T-helper 2 cell treated with Interferon-gamma antibody and Interleukin-4, amounts not matched to agents 100 ng/mL and 5 ng/mL, for 36 hours (primary cell): ENCODE measurements around the gene CCDC81. TPM values are rescaled to one million over a fixed set of nuclear protein-coding genes. Genes with fewer than 3 reads are reported as not detected.
"Not testable (repeated sequence)": the region's sequence is repeated elsewhere in the genome, so short reads cannot be mapped to it uniquely, and the experiment has no call there.

Source experiments
- intact Hi-C: fragments of 100-400 bp; cut with micrococcal nuclease; formaldehyde crosslinking; loops from one replicate; pipeline ENCODE4 v1.15.1; 2023
- total RNA-seq: library from RNA; stranded (reverse); gene quantifications from 2 replicates; pipeline ENCODE4 v1.2.3, GENCODE V29; 2022

The CCDC81 gene
- total RNA-seq, 1 donor from 2014 or later = 0.80 TPM

- intact Hi-C loops = no loop called here
Measured at GRCh38 chr11:86386746-86387145, 12.1 kb downstream of the CCDC81 start.

- intact Hi-C loops = no loop called here
Measured at GRCh38 chr11:86388198-86388597, 13.5 kb downstream of the CCDC81 start.

GRCh38 chr11:86390487-86390886 is 15.8 kb downstream of the CCDC81 start:
- intact Hi-C loops = no loop called here

DNA sequence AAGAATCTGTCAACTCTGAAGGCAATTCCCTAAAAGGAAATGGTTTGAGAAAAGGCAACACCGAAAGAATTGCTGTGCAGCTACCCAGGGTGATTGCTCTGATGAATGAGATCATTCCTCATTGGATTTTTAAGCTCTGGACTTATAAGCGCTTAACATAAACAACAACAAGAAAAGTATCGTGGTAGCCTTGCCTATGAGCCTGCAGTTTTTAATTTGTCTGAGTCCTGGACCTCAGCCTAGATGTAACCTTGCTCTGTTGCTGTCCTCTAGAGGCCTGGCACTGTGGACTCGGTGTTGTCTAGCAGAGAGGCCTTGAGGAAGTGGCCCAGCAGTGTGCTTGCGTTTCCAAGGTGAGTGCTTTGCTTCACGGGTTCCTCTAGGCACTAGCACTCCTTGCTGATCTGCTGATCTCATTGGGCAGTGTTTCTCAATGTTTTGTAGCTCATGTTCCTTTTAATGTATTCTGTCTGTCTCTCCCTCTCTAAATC is 20.4 kb downstream of the CCDC81 start:
- intact Hi-C loops = no loop called here

- intact Hi-C loops = no loop called here
Measured at GRCh38 chr11:86396396-86396795, 21.7 kb downstream of the CCDC81 start.

- intact Hi-C loops = no loop called here
Measured at GRCh38 chr11:86397351-86397750, 22.7 kb downstream of the CCDC81 start.

- intact Hi-C loops = no loop called here
Measured at GRCh38 chr11:86398106-86398505, 23.4 kb downstream of the CCDC81 start.

- intact Hi-C loops = no loop called here
Measured at GRCh38 chr11:86403458-86403857, 28.8 kb downstream of the CCDC81 start.

- intact Hi-C loops = no loop called here
Measured at GRCh38 chr11:86408845-86409244, 34.2 kb downstream of the CCDC81 start.

- intact Hi-C loops = no loop called here
Measured at GRCh38 chr11:86414032-86414431, 39.3 kb downstream of the CCDC81 start.

GRCh38 chr11:86415026-86415425 is 40.3 kb downstream of the CCDC81 start:
- intact Hi-C loops = no loop called here

DNA sequence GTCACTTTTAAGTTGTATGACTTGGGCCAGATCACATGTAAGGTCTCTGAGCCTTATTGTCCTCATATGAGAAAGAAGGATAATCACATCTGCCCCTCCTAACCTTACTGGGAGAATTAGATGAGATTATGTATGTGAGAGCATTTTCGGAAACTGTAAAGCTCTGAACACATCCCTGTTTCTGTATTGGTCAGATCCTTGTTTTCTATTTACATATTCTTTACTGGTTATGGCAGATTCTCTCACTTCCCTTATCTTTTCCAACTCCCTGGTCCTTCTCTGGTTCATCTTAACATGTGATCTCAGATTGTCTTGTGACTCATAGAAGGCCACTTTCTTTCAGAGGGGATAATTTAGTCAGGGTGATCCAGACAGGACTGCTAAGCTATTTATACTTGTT is 41.8 kb downstream of the CCDC81 start:
- intact Hi-C loops = no loop called here

DNA sequence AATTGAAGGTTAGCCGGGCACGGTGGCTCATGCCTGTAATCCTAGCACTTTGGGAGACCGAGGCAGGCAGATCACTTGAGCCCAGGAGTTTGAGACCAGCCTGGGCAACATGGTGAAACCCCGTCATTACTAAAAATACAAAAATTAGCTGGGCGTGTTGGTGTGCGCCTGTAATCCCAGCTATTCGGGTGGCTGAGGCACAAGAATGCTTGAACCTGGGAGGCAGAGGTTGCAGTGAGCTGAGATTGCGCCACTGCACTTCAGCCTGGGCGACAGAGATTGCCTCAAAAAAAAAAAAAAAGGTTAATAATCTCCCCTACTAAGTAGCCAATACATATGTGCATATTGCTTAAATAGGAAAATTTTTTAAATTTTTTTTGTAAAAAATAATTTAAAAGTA is 42.3 kb downstream of the CCDC81 start:
- intact Hi-C loops = not testable (repeated sequence)

DNA sequence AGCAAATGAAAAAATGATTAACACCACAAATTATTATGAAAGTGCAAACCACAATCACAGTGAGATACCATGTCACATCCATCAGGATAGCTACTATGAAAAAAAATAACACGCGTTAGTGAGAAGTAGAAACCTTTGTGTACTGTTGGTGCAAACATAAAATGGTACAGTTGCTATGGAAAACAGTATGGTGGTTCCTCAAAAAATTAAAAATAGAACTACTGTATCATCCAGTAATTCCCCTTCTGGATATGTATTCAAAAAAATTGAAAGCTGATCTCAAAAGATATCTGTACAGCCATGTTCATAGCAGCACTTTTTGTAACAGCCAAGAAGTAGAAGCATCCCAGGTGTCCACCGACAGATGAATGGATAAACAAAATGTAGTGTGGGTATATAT is 43.4 kb downstream of the CCDC81 start:
- intact Hi-C loops = no loop called here

- intact Hi-C loops = no loop called here
Measured at GRCh38 chr11:86418513-86418912, 43.8 kb downstream of the CCDC81 start.

GRCh38 chr11:86418917-86419316 is 44.2 kb downstream of the CCDC81 start:
- intact Hi-C loops = no loop called here

GRCh38 chr11:86421946-86422345 is 47.3 kb downstream of the CCDC81 start:
- intact Hi-C loops = no loop called here

- intact Hi-C loops = no loop called here
Measured at GRCh38 chr11:86422371-86422770, 47.7 kb downstream of the CCDC81 start.

DNA sequence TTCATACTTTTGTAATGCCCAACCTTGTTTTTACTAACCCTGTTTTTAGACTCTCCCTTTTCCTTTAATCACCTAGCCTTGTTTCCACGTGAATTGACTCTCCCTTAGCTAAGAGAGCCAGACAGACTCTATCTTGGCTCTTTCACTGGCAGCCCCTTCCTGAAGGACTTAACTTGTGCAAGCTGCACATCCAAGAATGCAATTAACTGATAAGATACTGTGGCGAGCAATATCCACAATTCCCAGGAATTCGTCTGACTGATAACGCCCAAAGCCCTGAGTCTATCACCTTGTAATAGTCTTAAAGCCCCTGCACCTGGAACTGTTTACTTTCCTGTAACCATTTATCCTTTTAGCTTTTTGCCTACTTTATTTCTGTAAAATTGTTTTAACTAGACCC is 48.8 kb downstream of the CCDC81 start:
- intact Hi-C loops = not testable (repeated sequence)

DNA sequence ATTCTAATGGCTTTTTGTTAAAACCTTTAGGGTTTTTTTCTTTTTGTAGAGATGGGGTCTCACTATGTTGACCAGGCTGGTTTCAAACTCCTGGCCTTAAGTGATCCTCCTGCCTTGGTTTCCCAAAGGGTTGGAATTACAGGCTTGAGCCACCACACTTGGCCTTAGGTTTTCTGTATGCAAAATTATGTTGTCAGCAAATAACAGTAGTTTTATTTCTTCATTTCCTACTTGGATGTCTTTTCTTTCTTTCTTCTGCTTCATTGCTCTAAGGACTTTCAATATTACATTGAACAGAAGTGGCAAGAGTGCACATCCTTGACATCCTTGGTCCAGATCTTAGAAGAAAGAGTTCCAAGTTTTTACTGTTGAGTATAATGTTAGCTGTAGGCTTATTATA is 52.8 kb downstream of the CCDC81 start:
- intact Hi-C loops = no loop called here

DNA sequence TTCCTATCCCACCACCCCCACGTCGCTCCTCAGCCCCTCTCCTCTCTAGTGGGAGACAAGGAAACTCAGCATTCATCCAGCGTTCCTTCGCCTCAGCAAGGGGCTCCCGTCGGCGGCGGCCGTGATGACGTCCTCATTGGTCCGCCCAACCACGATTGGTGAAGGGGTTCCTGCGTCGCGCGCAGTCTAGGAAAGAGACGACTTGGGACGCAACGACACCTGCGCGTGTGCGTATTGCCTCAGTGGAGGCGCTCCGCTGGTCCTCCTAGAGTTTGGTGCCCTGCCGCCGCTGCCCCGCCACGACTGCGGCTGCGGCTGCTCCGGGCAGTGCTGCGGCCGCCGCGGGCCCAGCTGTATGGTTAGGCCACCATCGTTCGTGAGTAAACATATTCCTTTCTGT is 56.6 kb downstream of the CCDC81 start:
- intact Hi-C loops = no loop called here

- intact Hi-C loops = not testable (repeated sequence)
Measured at GRCh38 chr11:86433361-86434095, 58.8 kb downstream of the CCDC81 start.

DNA sequence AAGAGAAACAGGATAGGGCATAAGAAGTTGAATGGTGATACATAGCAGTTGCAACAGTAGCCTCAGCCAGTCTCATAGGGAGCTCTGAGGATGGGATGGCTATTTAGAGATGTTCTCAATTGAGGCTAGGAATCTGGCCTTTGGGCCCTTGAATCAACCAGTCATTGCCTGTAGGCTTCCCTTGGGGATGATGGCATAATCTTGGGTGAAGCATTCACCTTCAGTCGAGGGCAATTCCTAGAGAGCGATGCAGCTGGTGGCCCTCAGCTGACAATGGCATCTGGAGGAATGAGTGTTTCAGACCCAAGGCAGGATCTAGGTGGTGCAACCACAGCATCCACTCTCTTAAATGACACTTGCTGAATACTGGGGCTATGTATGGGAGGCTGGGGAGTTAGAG is 61.0 kb downstream of the CCDC81 start:
- intact Hi-C loops = no loop called here
